Esophagus muscularis mucosa (tissue), 4 donors: ENCODE results near the gene IGF2R.

Experiments used
- CTCF ChIP-seq, 3 experiments: fragments of 200-600 bp in 2 of 3; fragments of 450-650 bp in 1 of 3; sonication (generic) in 2 of 3; IDR thresholded peaks; one replicate each; pipeline ENCODE4 v1.5.1; 2017 to 2019; ENCODE audit warnings: antibody characterized with exemption in 3 of 3, mild to moderate bottlenecking in 2 of 3, moderate library complexity in 1 of 3
- EP300 ChIP-seq: sonication (generic); formaldehyde crosslinking; IDR thresholded peaks from one replicate; pipeline ENCODE4 v1.6.1; 2017; ENCODE audit warnings: antibody characterized with exemption
- POLR2A ChIP-seq: fragments of 450-650 bp; IDR thresholded peaks from one replicate; pipeline ENCODE4 v1.6.1; 2017; ENCODE audit warnings: antibody characterized with exemption, moderate library complexity, mild to moderate bottlenecking, low read depth

- TF ChIP-seq CTCF (IDR thresholded peaks at IDR 0.05) (no peak), POLR2A (no peak), EP300 (no peak)
Observed at GRCh38 chr6:160069050-160069454, 100.2 kb downstream of the IGF2R start.
